Neural cell (in vitro differentiated cells): Measurements from ENCODE around the gene CXXC1. TPM values are rescaled to one million over a fixed set of nuclear protein-coding genes. Genes with fewer than 3 reads are reported as not detected.

Experiments
- H2AFZ ChIP-seq: fragments of 200-600, 300-800 bp; sonication (generic), shearing (Covaris generic); 2 replicates; pipeline ENCODE4 v1.6.0; 2014; ENCODE audit warnings: low read depth, mild to moderate bottlenecking, antibody characterized with exemption, low read length, moderate library complexity
- H3F3A ChIP-seq: fragments of 200-600 bp; shearing (Covaris generic); 2 replicates; pipeline ENCODE4 v1.6.1; 2016; ENCODE audit warnings: mild to moderate bottlenecking, moderate library complexity, mixed read lengths, antibody characterized with exemption, low read length; ENCODE audit not compliant: insufficient read depth, poor library complexity, severe bottlenecking
- H3K27ac ChIP-seq: fragments of 200-600, 300-800 bp; sonication (generic), shearing (Covaris generic); 2 replicates; pipeline ENCODE4 v1.5.1; 2014; ENCODE audit warnings: mild to moderate bottlenecking, low read length, moderate library complexity
- H3K27me3 ChIP-seq: fragments of 300-800, 200-600 bp; sonication (generic), shearing (Covaris generic); 2 replicates; pipeline ENCODE4 v1.6.0; 2014; ENCODE audit warnings: mild to moderate bottlenecking, low read depth, low read length, moderate library complexity; ENCODE audit not compliant: insufficient read depth
- H3K36me3 ChIP-seq: fragments of 300-800, 200-600 bp; sonication (generic), shearing (Covaris generic); 2 replicates; pipeline ENCODE4 v1.5.1; 2014; ENCODE audit warnings: mild to moderate bottlenecking, antibody characterized with exemption, low read length, moderate library complexity; ENCODE audit not compliant: insufficient read depth
- H3K4me2 ChIP-seq: fragments of 300-800, 200-600 bp; sonication (generic), shearing (Covaris generic); 2 replicates; pipeline ENCODE4 v1.6.0; 2014; ENCODE audit warnings: mild to moderate bottlenecking, low read length
- H3K4me3 ChIP-seq: fragments of 300-800, 200-600 bp; sonication (generic), shearing (Covaris generic); 2 replicates; pipeline ENCODE4 v1.5.1; 2014; ENCODE audit warnings: mild to moderate bottlenecking, low read length, moderate library complexity
- H3K79me2 ChIP-seq: fragments of 200-600 bp; shearing (Covaris generic); replicated peaks from 2 replicates; pipeline ENCODE4 v1.6.0; 2014; ENCODE audit warnings: mild to moderate bottlenecking, low read length, moderate library complexity; ENCODE audit not compliant: insufficient read depth
- H3K9ac ChIP-seq: fragments of 300-800, 200-600 bp; sonication (generic), shearing (Covaris generic); 2 replicates; pipeline ENCODE4 v1.6.1; 2016; ENCODE audit warnings: mild to moderate bottlenecking, low read length, mixed read lengths
- H3K9me2 ChIP-seq: fragments of 200-600 bp; shearing (Covaris generic); 2 replicates; pipeline ENCODE4 v1.6.1; 2016; ENCODE audit warnings: mild to moderate bottlenecking, low read length, mixed read lengths; ENCODE audit not compliant: insufficient read depth
- H3K9me3 ChIP-seq: fragments of 200-600, 300-800 bp; sonication (generic), shearing (Covaris generic); 2 replicates; pipeline ENCODE4 v1.6.1; 2016; ENCODE audit warnings: mild to moderate bottlenecking, mixed run types, low read length, moderate library complexity, mixed read lengths
- H4K20me1 ChIP-seq: fragments of 200-600 bp; shearing (Covaris generic); 2 replicates; pipeline ENCODE4 v1.6.1; 2016; ENCODE audit warnings: mild to moderate bottlenecking, mixed run types; ENCODE audit not compliant: insufficient read depth
- EP300 ChIP-seq: fragments of 450-650 bp; conservative IDR thresholded peaks from 2 replicates; pipeline ENCODE4 v1.6.1; 2014; ENCODE audit warnings: antibody characterized with exemption, mild to moderate bottlenecking, moderate library complexity; ENCODE audit not compliant: poor library complexity, severe bottlenecking
- EZH2 ChIP-seq: fragments of 200-600, 300-800 bp; shearing (Covaris generic), sonication (generic); IDR thresholded peaks from 2 replicates; pipeline ENCODE4 v1.6.1; 2014; ENCODE audit warnings: antibody characterized with exemption, low read length, borderline replicate concordance, mild to moderate bottlenecking; ENCODE audit not compliant: insufficient read depth, poor library complexity, severe bottlenecking
- MXI1 ChIP-seq: fragments of 450-650 bp; conservative IDR thresholded peaks from 2 replicates; pipeline ENCODE4 v1.6.1; 2014; ENCODE audit warnings: antibody characterized with exemption, mild to moderate bottlenecking; ENCODE audit not compliant: poor library complexity, severe bottlenecking
- POLR2AphosphoS5 ChIP-seq: IDR thresholded peaks from 2 replicates; pipeline ENCODE4 v1.6.1; 2012
- RAD21 ChIP-seq: fragments of 450-650 bp; conservative IDR thresholded peaks from 2 replicates; pipeline ENCODE4 v1.6.1; 2014; ENCODE audit warnings: antibody characterized with exemption, mild to moderate bottlenecking, moderate library complexity
- SMC3 ChIP-seq: fragments of 450-650 bp; conservative IDR thresholded peaks from 2 replicates; pipeline ENCODE4 v1.6.1; 2014; ENCODE audit warnings: antibody characterized with exemption, mild to moderate bottlenecking, moderate library complexity; ENCODE audit not compliant: poor library complexity
- TAF1 ChIP-seq: IDR thresholded peaks from 2 replicates; pipeline ENCODE4 v1.6.1; 2012; ENCODE audit warnings: low read depth
- polyA plus RNA-seq: library from polyadenylated mRNA; depleted of rRNA; stranded (reverse); fragments of >200 nt; gene quantifications from 2 replicates; pipeline ENCODE4 v1.2.3, GENCODE V29; 2014
- TF ChIP-seq, protein P1 (sequence below): IDR thresholded peaks from 2 replicates; pipeline ENCODE4 v1.6.1; 2012; ENCODE audit warnings: borderline replicate concordance
- TF ChIP-seq, protein P2 (sequence below): fragments of 450-650 bp; IDR thresholded peaks from 2 replicates; pipeline ENCODE4 v1.5.1; 2014; ENCODE audit warnings: antibody characterized with exemption, mild to moderate bottlenecking, moderate library complexity; ENCODE audit not compliant: poor library complexity, severe bottlenecking

Gene CXXC1
- polyA plus RNA-seq, 1 donor from 2014 or later: 99.8 TPM

DNA sequence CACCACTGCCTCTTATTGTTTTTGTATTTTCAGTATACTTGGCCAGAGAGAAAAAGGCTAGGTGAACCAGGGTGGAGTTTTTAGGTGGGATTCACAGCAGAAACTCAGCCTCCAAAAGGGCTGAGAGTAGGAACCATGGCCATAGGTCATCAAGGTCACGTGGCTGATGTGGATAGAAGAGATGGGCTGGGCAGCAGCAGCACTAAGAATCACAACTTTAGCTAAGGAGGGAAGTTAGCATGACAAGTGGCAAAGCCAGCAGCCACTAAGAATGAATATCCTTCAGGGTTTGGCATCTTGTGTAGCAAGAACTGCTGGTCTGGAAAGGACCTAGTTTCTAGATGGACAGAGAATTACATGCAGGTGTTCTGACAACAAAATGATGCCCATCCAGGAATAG, 44.2 kb upstream of the CXXC1 start:
- Histone ChIP-seq H3K4me3 (no peak overlapping the region), H2AFZ (no peak overlapping the region), H3K9ac (no peak overlapping the region), H3F3A (no peaks in the 10 kb centered on the region), H3K9me3 (peaks cover 4% of the 10 kb centered on the region), H3K9me2 (no peaks in the 10 kb centered on the region), H3K27ac (no peak overlapping the region), H3K27me3 (no peaks in the 10 kb centered on the region), H4K20me1 (no peaks in the 10 kb centered on the region), H3K4me2 (no peak overlapping the region), H3K36me3 (no peaks in the 10 kb centered on the region), H3K79me2 (no peaks in the 10 kb centered on the region)
- TF ChIP-seq, protein P1, sequence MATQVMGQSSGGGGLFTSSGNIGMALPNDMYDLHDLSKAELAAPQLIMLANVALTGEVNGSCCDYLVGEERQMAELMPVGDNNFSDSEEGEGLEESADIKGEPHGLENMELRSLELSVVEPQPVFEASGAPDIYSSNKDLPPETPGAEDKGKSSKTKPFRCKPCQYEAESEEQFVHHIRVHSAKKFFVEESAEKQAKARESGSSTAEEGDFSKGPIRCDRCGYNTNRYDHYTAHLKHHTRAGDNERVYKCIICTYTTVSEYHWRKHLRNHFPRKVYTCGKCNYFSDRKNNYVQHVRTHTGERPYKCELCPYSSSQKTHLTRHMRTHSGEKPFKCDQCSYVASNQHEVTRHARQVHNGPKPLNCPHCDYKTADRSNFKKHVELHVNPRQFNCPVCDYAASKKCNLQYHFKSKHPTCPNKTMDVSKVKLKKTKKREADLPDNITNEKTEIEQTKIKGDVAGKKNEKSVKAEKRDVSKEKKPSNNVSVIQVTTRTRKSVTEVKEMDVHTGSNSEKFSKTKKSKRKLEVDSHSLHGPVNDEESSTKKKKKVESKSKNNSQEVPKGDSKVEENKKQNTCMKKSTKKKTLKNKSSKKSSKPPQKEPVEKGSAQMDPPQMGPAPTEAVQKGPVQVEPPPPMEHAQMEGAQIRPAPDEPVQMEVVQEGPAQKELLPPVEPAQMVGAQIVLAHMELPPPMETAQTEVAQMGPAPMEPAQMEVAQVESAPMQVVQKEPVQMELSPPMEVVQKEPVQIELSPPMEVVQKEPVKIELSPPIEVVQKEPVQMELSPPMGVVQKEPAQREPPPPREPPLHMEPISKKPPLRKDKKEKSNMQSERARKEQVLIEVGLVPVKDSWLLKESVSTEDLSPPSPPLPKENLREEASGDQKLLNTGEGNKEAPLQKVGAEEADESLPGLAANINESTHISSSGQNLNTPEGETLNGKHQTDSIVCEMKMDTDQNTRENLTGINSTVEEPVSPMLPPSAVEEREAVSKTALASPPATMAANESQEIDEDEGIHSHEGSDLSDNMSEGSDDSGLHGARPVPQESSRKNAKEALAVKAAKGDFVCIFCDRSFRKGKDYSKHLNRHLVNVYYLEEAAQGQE: no peak
- no peak for TF ChIP-seq EZH2
- TF ChIP-seq MXI1: no peak
- no peak for TF ChIP-seq RAD21
- TF ChIP-seq, protein P2, sequence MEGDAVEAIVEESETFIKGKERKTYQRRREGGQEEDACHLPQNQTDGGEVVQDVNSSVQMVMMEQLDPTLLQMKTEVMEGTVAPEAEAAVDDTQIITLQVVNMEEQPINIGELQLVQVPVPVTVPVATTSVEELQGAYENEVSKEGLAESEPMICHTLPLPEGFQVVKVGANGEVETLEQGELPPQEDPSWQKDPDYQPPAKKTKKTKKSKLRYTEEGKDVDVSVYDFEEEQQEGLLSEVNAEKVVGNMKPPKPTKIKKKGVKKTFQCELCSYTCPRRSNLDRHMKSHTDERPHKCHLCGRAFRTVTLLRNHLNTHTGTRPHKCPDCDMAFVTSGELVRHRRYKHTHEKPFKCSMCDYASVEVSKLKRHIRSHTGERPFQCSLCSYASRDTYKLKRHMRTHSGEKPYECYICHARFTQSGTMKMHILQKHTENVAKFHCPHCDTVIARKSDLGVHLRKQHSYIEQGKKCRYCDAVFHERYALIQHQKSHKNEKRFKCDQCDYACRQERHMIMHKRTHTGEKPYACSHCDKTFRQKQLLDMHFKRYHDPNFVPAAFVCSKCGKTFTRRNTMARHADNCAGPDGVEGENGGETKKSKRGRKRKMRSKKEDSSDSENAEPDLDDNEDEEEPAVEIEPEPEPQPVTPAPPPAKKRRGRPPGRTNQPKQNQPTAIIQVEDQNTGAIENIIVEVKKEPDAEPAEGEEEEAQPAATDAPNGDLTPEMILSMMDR: no peak
- TF ChIP-seq EP300: no peak
- no peak for TF ChIP-seq TAF1
- TF ChIP-seq POLR2AphosphoS5: no peak
- no peak for TF ChIP-seq SMC3

DNA sequence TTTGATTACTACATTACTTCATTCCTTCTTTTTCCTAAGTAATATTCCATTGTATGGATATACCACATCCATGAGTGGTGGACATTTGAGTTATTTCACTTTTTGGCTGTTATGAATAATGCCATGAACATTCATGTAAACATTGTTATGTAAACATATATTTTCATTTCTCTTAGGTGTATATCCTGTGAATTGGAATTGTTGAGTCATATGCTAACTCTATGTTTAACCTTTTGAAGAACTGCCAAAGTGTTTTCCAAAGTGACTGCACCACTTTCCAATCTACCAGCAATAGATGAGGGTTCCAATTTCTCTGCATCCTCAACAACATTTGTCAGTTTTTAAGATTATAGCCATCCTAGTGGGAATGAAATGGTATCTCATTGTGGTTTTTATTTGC, 42.7 kb upstream of the CXXC1 start:
- Histone ChIP-seq H3K79me2 (no peaks in the 10 kb centered on the region), H3K9me2 (no peaks in the 10 kb centered on the region), H3K4me3 (no peak overlapping the region), H3K36me3 (no peaks in the 10 kb centered on the region), H3K27me3 (no peaks in the 10 kb centered on the region), H3K4me2 (no peak overlapping the region), H3K9me3 (peaks cover 4% of the 10 kb centered on the region), H4K20me1 (no peaks in the 10 kb centered on the region), H2AFZ (no peak overlapping the region), H3F3A (no peaks in the 10 kb centered on the region), H3K27ac (no peak overlapping the region), H3K9ac (no peak overlapping the region)
- TF ChIP-seq, protein P2: no peak
- TF ChIP-seq POLR2AphosphoS5 (no peak), RAD21 (no peak), EZH2 (no peak)
